AG10803 (cell line): Measurements from ENCODE around the gene ERCC6.
A peak's percentile ranks its signal among the peaks of the same experiment; 100 is the strongest.

Experiments
- DNase-seq: peaks from one replicate; pipeline ENCODE4 v3.0.0; 2010; ENCODE audit warnings: low read depth
- H3K4me3 ChIP-seq: 2 replicates; pipeline ENCODE4 v1.5.1; 2011; ENCODE audit warnings: mild to moderate bottlenecking, low read length, control low read depth
- CTCF ChIP-seq: conservative IDR thresholded peaks from 2 replicates; pipeline ENCODE4 v1.5.1; 2011; ENCODE audit warnings: mild to moderate bottlenecking, low read length, control low read depth, inconsistent platforms

Gene ERCC6

GRCh38 chr10:49505076-49505475, 33.8 kb downstream of the ERCC6 start:
- no peak for TF ChIP-seq CTCF
- no peak overlapping the region for H3K4me3 ChIP-seq
- no peak for DNase-seq

DNA sequence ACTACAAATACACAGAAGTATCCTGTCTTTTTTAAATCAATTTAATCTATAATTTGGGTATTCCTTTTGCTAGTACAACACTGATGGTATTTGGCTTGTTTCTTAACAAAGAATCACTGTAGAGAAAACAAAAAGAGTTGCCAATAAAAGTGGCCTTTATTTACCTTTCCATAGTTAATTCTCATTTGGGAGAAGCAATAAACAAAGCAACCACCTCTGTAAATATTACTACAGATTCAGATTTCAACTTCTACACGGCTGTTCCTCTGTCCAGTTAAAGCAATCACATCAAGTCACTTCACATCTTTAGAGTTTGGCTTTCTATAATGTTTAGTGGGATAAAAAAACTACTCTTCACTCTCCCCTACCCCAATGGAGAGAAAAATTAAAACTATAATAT, 34.4 kb downstream of the ERCC6 start:
- no peak for TF ChIP-seq CTCF
- H3K4me3 ChIP-seq: no peak overlapping the region
- DNase-seq: no peak

GRCh38 chr10:49502358-49502757, 36.6 kb downstream of the ERCC6 start:
- H3K4me3 ChIP-seq: no peak overlapping the region
- TF ChIP-seq CTCF: no peak
- peak; percentile 60 for DNase-seq

DNA sequence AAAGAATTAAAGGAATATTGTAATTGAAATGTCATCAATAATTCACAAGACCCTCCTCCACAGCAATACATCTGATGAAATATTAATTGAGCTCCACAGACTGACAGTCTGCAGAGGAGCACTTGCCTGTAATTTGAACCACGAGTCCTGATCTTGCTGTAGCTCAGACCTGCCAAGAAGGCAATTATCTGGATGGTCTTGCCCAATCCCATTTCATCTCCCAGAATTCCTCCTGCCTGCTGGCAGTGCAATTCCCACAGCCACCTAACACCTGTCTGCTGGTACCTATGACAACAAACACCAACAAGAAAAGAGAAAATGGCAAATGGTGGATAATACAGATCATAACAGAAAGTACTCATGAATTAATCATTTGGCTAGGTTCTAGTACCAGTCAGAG, 38.5 kb downstream of the ERCC6 start:
- no peak for DNase-seq
- no peak for TF ChIP-seq CTCF
- no peak overlapping the region for H3K4me3 ChIP-seq

DNA sequence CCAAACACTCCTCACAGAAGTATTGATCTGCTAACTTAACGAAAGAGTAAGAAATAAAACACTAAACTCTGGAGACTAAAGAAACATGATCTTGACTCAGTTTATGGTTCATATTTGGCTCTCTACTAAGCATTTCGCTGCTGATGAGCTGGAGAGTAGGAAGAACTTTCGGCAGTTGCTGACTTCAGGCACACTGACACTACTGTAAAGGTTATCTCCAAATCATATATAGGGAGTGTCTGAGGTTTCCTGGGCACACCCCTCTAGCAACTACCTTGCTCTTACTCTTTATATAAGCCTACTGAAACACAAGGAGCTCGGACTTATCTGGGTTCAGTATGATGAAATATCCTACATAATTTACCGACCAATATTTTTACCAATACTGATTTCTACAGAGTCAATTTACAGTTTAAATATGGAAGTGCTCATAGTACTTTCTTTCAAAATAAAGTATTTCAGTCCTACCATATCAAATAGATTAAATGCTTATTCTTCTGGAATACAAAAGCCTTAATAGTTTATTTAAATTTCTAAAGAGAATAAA, 39.5 kb downstream of the ERCC6 start:
- TF ChIP-seq CTCF: no peak
- no peak overlapping the region for H3K4me3 ChIP-seq
- no peak for DNase-seq

DNA sequence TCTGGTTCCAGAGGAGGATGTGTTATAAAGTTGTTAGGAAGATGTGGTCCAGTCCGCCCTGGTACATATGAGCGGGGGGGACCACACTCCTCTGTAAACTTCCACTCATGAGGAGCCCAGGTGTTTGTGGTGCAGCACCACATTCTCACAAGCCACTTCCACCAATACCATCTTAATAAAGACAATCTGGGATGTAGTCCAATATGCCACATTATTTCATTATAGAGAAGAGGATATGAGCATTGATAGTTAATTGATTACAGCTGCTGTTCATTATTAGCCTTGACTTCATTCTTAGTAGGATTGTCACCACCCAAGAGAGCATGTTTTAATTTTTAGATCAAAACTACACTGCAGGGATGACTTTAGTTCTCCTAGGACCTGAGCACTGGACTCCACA, 40.5 kb downstream of the ERCC6 start:
- DNase-seq: peak; percentile 47
- no peak overlapping the region for H3K4me3 ChIP-seq
- no peak for TF ChIP-seq CTCF

- H3K4me3 ChIP-seq: no peak overlapping the region
- DNase-seq: no peak
- no peak for TF ChIP-seq CTCF
Observed at GRCh38 chr10:49497358-49497757, 41.6 kb downstream of the ERCC6 start.
